GM21576 (cell line): ENCODE results near the gene ARHGAP22.

ENCODE experiments used
- ATAC-seq: cut with Tn5 transposase; IDR thresholded peaks from one replicate; pipeline ENCODE4 v1.9.1; 2021; ENCODE audit warnings: mild to moderate bottlenecking, moderate library complexity; ENCODE audit not compliant: unreplicated experiment

Gene ARHGAP22

DNA sequence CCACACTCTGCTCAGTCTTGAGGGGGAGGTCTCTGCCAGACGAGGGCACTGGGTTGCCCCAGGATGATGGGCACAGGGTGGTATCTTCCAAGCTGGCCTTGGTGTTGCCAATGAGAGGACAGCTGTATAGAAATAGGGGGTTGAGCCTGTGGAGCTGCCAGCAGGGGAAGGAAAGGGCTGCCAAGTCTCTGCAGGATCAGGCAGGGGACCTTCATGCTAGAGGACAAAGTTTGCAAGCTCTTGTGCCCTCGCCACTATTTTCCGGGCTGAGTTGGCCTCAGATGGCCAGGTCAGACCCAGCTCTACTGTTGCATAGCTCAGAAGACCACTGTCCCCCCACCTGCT, 68.7 kb downstream of the ARHGAP22 start:
- ATAC-seq = no peak

DNA sequence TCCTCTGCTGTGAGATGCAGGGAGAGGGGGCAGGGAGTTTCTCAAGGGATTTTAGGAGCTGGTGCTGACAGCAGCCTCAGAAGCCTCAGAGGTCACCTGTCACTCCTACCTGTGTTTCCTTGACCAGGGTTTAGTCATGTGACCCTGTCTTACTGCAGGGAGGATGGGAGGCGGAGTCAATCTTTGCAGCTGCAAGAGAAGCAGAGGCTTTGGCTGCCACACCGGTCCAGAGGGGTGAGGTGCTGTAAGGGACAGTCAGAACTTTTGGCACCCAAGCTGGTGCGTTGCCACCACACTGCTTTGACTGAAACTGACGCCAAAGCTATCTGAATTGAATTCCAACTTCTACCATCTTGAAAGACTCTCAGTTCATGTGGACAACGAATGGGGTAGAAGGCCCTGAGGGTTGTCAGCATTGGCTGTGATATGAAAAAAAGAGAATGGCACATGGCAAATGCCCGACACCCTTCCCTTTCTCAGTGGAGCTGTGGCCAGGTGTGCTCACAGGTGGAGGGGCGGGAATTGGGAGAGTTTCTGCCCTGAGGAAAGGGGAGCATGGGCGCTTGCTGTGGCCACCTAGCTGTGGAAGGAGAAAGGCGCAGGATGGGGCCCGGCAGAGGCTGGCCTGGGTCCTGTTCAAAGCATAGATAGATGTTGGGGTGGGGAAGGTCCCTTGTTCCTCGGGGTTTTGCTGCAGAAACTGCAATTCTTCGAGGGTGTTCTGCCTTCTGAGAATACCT, 69.3 kb downstream of the ARHGAP22 start:
- no peak for ATAC-seq

DNA sequence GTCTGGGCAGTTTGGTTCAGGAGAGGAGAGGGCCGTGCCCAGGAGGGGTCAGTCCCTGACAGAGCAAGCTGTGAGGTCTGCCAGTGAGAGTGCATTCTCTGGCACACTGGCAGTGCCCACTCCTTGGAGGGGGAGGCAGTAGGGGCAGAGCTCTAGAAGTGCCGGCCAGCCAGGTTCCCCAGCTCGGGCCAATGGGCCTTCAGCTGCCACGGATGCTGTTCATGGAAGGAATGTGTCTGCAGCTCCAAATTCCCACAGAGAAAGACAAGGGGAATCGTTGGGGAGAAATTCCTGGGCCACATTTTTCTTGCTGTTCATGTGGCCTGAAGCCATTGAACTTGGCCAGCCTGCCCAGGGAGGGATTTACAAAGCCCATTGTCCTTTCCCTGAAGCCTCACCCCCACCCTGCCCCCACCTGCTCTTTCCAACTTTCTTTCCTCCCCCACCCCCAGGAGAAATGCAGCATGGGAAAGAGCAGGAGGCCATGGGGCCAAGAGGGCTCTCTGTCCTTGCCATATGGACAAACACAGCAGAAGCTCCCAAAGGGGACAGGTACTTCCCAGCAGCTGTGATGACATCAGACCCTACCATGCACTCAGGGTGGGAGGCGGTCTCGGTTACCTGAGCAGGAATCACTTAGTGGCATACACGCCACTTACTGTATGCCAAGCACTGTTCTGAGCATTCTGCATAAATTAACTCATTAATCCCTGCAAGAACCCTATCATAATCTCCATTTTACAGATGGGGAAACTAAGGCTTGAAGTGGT, 70.7 kb downstream of the ARHGAP22 start:
- ATAC-seq = no peak

DNA sequence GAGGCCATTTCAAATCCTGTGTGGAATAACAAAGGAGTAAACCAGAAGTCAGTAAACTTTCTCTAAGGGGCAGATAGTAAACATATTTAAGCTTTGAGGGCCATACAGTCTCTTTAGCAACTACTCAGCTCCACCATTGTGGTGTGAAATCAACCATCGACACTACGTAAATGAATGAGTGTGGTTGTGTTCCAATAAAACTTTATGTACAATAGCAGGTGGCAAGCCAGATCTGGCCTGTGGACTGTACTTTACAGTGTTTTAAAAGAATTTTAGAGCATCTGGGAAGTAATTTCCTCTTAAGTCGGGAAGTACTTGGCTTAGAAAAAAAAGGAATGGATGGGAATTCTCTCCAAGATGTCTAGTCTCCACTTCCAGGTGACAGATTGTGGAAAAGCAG, 71.3 kb downstream of the ARHGAP22 start:
- ATAC-seq = no peak

DNA sequence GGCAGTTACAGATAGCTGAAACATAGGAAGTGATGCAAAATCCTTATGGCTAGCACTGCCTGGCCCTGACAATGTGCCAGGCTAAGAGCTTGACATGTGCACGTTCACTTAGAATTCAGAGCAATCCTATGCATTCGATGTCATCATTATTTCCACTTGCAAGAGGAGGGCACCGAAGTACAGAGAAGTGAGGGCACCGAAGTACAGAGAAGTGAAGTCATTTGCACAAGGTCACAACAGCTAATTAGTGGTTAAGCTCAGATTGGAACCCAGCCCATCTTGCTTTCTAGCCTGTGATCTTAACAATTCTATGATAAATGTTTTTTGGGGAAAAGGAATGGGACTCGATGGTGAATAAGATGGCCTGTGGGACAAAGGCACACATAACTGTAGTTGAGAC, 73.4 kb downstream of the ARHGAP22 start:
- no peak for ATAC-seq

DNA sequence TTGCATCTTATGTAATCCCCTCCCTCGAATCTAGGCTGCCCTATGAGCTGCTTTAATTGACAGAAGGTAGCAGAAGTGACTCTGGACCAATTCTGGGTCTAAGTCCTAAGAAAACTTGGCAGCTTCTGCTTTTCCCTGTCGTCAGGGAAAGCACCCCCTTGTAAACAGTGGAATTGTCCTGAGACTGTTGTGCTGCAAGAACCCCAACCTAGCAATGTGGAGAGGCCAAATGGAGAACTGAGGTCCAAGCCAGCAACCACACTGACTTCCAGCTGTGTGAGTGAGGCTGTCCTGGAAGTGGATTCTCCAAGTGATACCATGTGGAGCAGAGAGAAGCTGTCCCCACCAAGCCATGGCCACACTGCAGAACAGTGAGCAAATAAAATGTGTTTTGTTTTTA, 75.5 kb downstream of the ARHGAP22 start:
- ATAC-seq = no peak

DNA sequence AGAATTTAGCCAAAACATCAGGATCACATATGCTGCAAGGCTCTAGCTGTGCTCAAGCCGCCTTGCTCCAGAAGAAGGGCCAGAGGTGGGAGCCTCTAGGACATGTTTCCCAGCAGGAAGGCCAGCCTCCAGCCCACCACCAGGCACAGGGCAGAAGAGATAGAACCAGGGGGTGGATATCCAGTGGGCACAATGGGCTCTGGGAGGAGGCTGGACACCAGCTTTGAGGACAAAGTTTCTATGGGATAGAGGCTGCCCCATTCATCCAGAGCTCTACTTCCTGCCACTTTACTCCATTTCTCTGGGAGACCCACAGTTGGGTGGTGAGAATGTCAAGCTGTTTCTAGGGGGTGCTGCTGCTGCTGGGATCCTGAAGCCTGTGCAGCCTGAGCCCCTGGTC, 77.1 kb downstream of the ARHGAP22 start:
- ATAC-seq = no peak

DNA sequence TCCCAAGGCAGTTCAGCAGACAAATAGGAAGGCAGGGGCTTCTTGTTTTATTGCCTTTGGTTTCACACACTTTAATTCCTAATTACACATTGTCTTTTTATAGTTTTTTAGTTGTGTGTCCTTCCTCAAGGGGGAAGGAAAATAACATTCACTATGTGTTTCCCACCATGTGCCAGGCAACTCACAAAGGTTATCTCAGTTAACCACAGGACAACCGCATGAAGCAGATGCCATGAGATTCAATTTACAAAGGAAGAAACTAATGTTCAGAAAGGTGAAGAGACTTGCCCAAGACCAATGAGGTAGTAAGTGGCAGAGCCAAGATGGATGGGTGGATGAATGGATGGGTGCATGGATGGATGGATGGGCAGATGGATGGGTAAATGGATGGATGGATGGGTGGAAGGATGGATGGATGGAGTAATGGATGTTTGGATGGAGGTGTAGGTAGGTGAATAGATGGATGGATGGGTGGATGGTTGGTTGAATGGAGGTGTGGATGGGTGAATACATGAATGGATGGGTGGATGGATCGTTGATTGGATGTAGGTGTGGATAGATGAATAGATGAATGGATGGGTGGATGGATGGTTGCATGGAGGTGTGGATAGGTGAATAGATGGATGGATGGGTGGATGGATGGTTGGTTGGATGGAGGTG, 77.9 kb downstream of the ARHGAP22 start:
- ATAC-seq = no peak

DNA sequence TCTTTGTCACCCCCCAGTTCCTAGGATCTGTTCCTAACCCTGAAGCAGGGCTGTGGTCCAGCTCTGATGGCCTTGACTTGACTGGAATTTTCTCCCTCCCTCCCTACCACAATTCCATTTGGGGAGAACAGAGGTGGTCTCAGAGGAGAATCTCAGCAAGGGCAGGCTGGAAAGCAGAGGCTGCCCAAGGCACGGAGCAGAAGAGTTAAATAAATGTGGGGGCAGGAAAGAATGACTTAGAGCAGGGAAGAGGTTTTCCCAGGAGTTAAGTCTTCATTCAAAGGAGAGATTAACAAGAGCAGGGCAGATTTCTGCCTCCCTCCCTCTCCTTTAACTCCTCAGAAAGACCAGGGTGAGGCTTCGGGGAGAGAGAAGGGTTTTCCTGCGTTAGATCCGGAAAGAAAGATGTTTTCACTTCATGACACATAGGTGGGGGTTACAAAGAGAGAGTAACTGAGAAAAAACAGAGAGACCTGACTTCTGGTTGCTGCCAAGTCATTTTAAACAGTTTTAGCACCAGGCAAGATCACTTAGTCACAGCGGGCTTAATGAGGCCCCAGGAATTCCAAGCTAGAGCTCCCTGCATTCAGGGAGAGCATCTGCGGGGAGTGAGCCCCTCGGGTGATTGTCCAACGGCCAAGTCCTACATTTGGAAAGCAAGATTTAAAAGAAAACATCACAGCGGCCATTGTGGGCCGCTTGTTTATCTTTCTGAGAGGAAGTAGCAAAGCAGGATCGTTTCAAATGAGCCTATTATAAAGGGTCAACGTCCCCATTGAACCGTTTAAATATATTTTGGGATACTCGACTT, 78.7 kb downstream of the ARHGAP22 start:
- ATAC-seq = no peak

DNA sequence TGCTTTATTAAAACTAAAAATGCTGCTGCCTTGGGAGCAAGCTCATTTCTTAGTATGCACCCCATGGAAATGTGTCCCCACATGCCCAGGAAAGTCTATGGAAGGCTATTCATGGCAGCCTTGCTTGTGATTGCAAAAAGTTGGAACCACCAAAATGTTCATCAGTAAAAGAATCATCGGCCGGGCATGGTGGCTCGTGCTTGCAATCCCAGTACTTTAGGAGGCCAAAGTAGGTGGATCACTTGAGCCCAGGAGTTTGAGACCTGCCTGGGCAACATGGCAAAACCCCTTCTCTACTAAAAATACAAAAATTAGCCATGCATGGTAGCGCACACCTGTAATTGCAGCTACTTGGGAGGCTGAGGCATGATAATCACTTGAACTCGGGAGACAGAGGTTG, 79.8 kb downstream of the ARHGAP22 start:
- ATAC-seq = no peak

DNA sequence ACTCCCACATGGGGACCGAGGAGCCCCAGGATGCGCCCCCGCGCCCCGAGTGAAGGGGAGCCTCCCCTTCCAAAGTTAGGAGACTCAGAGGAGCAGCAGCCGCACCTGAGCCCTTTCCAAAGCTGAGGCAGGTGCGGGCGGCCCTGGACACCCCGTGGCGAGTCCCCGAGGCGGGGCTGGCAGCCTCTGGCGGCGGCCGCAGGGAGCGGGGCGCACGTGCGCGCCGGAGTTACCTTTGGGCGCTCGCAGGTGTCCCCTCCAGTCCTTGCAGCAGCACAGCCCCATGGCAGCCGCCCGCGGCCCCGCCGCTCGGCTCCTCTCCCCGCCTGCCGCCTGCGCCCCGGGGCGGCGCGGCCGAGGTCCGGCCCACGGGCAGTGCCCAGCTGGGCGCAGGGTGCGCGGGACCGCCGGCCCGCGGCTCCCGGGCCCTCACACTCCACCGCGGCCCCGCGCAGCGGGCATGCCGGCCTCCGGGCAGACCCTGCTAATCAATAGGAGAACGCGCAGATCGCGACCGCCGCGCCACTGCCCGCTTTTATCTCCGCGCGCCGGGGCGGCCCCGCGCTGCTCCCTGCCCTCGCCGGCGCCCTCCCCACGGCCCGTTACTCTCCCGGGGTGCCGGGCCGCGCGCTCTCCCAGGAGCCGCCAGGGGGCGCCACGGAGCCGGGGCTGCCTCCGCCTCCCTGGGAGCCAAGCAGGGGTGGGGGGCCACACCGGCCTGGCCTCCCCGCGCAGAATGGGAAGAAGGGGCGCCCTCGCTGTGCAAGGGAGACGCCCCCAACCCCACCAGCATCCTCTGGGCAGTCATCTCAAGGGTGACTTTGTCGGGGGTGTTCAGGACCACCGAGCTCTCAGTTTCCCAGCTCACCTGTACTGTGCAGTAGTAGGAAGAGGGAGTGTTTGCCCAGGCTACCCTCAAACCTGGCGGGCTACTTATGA, 80.8 kb downstream of the ARHGAP22 start:
- no peak for ATAC-seq

DNA sequence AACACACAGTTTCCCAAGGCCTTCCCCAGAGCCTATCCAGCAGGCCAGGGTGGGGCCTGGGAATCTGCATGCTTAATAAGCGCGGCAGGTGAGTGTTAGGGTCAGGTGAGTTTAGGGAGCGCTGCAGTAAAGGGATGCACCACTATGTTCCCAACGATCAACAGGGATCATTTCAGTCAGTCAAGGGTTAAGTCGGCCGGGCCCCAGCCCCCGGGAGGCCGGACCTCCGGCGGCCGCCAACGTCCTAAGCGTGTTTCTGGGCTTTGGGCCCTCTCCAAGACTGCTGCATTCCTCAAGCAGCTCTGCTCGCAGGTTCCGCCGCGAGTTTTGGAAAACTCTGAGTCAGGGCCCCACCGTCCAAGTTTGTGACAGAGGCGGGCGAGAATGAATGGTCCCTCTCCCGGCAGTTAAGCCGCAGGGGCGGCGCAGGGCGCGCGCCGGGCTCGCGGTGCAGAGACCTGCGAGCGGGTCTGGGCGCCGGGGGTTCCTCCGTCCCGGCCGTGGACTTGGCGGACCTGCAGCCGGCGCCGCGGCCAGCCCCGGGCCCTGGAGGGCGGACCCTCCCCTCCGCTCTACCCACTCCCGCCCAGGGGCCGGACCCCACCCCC, 81.6 kb downstream of the ARHGAP22 start:
- ATAC-seq = no peak

DNA sequence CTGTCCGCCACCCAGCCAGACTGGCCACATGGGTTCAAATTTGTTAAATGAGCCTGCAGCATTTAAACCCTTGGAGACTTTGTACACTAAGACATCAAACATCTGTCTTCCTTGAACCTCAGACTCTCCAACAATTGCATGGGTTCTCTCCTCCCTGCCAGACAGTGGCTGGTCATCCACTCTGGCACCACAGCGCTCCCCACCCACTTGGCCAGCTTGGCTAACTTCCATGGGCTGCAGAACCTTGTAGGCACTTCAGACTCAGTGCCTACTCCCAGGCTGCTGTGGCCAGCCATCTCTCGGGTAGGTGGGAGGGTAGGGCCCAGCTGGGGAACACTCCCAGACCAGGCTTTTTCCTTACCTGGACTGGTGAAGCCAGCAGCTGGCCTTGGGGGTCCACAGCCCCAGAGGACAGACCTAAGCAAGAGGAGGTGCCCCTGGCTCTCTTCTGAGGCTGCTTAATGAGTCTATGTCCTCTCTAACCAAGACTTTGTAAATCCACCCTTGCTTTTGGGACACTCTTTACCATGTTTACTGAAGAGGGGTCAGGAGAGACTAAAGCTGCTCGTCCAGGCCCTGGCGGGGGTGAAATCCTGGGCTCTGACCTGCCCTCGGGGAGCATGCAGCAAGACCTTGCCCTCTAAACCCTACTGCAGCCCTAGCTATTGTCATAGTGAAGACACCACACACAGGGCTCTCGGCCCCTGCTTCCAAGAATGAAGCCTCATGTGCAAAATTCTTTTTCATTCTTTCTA, 82.7 kb downstream of the ARHGAP22 start:
- no peak for ATAC-seq

DNA sequence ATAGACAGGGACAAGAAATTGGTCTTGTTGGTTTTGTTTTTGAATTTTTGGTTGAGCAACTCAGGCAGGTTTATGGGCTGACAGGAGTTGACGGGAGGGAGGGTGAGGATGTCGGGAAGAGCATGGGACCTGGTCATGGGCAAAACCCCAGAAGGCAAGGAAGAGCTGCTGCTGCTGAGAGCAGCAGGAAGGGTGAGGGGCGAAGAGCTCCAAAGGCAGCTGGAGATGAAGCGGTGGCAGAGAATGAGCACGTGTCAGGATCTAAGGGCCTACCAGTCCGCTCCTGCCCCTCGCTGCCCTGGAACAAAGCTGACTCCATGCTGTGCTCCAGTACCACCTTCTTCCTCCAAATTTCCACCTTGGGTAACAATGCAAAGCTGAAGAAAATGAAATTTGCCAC, 84.3 kb downstream of the ARHGAP22 start:
- no peak for ATAC-seq

DNA sequence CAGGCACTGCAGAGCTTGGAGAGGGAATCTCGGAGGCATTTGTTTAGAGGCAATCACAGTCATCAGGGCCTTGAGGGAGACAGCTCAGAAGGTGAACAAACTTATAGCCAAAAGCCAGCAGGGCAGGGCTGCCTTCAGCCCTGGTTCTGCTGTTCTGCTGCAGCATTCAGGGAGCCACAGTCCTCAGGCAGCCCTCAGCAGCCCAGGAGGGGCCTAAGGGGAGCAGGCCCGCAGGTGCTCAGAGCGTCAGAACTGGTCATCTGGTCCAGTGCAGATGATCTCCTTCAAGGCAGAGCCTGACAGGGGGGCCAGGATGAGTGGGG, 84.7 kb downstream of the ARHGAP22 start:
- no peak for ATAC-seq

DNA sequence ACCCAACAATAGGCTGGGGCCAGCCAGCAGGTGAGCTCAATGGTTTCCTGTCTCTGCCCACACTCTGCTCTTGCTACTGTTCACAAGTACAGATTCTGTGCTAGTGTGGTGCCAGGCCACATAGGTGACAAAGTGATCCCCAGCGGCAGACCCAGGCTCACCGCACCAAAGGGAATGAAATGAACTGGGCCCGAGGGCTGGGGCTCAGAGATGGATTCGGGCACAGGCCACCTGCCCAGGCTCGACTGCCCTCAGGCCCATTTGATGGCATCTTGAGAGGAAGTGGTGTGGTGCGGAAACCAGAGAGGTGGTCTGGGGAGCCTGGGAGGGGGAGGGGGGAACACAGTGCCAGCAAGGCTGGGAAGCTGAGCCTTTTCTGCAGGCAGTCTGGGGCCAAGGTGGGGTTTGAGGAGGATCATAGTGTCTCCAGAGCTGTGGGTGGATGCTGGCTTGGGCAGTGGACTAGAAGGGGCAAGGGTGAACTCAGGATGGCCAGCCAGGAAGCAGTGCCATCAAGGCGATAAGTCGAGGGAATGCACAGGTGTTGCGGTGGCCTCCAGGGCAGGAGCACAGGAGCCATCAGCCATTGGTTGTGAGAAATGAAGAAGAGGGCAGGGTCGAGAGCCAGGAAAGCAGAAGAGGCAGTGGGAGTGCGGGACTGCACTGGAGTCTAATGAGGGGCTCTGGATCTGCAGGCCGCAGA, 85.2 kb downstream of the ARHGAP22 start:
- ATAC-seq = no peak

DNA sequence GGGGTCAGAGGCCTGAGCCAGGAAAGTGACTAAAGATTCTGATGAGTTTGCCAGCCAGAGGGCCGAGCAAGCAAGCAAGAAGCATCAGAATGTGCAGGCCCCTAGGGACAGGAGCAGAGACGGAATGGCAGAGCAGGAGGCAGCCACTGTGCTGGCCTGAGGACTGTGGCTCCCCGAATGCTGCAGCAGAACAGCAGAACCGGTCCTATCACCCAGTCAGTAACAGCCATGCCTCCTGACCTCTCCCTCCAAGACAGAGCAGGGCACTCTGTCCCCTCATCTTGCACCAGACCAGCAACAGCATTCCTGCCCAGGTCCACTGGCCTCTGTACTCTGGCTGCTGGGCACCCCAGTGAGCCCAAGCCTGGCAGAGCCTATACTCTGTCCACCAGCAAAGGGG, 85.9 kb downstream of the ARHGAP22 start:
- ATAC-seq = no peak

DNA sequence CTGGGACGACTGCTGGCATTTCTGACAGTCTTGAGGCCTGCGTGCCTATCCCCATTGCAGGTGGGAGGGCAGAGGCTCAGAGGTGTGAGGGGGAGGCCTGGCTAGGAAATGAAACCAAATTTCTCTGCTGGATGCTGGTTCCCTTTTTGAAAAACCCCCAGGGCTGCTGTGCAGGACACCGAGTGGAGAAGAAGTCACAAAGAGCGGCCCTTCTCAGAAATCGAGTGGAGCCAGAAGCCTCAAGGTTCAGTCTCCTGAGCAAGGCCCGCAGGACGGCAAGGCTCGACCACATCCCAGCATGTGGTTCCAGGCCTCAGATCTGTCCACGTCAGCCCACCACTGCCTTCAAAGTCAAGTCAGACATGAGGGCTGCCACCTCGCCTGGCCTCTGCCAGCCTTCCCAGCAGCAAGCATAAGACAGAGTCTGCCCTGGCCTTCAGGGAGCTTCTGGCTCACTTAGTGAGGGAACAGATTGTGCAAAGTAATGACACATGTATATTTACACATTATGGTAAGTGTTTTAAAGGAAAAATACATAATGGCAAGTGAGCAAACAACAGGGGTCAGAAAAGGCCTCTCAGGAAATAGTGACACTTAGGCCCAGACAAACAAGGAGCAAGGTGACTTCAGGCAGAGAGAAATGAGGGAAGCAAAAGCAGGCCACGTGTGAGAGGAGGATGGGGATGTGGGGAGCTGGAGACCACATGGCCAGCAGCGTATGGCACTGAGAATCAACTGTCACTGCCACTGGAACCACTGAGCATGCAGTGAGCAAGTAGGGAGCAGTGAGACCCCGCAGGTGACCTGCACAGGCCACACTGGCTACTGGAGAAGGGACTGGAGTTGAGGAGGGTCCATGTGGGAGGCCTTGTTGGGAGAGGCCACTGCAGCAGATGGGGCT, 86.7 kb downstream of the ARHGAP22 start:
- no peak for ATAC-seq
